ENCODE results near the gene CTTN.
A peak's percentile ranks its signal among the peaks of the same experiment; 100 is the strongest.

The CTTN gene

GRCh38 chr11:70397983-70398833 is at the start of gene CTTN:
TSS of gene CTTN (plus strand) at chr11:70398529. CDS start at chr11:70407298, 8,769 bp downstream.
- peak; percentile 76 for DNase-seq (ENCODE audit: low spot score)

- no peak for DNase-seq (ENCODE audit: low spot score)
Observed at GRCh38 chr11:70348608-70349007, 49.7 kb upstream of the CTTN start.

- DNase-seq (ENCODE audit: low spot score) = no peak
Observed at GRCh38 chr11:70351646-70352045, 46.7 kb upstream of the CTTN start.

- no peak for DNase-seq (ENCODE audit: low spot score)
Observed at GRCh38 chr11:70352100-70352499, 46.2 kb upstream of the CTTN start.

- no peak for DNase-seq (ENCODE audit: low spot score)
Observed at GRCh38 chr11:70352601-70353000, 45.7 kb upstream of the CTTN start.

- no peak for DNase-seq (ENCODE audit: low spot score)
Observed at GRCh38 chr11:70353329-70353728, 45.0 kb upstream of the CTTN start.

DNA sequence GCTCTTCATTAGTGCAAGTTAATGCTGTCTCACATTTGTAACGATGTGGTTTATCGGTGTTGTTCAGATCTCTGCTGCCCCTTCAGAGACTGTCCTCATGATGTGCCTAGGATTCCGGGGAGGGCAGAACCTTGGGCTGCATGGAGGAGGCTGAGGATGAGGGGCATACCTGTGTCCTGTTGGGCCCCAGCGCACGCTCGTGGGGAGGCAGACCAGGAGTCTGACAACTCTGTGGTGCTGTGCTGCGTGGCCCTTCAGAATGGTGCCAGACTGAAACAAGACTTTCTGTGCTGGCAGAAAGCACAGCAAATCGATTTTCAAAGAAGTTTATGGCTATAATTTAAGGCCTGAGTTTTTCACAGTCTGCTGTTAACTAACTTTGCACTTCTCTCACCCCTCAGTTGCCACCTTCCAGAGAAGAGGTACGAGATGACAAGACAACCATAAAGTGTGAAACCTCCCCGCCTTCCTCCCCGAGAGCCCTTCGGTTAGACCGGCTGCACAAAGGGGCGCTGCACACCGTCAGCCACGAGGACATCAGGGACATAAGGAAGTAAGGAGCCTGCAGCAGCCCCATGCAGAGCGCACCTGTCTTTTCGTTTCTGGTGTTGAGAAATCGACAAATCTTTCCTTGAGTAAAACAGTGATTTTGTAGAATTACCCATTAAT is 44.3 kb upstream of the CTTN start:
- no peak for DNase-seq (ENCODE audit: low spot score)

- no peak for DNase-seq (ENCODE audit: low spot score)
Observed at GRCh38 chr11:70354629-70355028, 43.7 kb upstream of the CTTN start.

- no peak for DNase-seq (ENCODE audit: low spot score)
Observed at GRCh38 chr11:70358753-70359152, 39.6 kb upstream of the CTTN start.

- no peak for DNase-seq (ENCODE audit: low spot score)
Observed at GRCh38 chr11:70359451-70360205, 38.7 kb upstream of the CTTN start.

DNA sequence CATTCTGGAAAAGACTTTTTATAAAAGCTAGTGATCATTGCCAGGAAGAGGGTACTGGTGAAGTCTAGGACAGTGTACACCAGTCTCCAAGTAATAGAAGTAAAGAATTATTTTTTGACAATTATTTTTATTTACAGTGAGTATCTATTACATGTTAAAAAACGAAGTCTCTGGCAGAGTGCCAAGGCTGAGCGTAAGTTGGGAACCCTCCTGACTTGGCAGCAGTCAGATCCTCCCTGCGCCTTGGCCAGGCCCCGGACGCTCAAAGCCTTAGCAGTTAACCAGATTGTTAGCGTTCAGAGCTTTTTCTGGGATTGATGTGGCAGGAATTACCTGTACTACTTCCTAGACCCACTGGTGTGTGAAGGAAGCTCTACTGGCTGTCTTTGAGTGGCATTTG is 38.1 kb upstream of the CTTN start:
- no peak for DNase-seq (ENCODE audit: low spot score)

DNA sequence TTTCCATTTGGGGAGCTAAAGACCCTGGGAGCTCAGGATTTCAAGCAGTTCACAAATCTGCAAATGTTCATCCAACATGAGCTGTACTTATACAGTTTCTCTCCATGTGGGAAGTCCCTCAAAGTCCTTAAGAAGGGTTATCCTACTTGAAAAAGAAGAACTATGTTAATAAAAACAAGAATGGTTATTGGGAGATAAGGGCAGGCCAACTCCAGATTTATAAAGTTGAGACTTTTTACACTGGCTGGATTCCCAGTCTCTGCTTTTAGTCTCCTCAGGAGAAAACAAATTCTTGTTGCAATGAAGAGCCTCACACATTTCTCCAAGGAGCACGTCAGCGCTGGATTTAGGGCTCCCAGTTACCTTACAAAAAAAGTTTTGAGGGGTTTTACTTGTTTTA is 34.2 kb upstream of the CTTN start:
- no peak for DNase-seq (ENCODE audit: low spot score)

- DNase-seq (ENCODE audit: low spot score) = no peak
Observed at GRCh38 chr11:70364745-70365543, 33.4 kb upstream of the CTTN start.

DNA sequence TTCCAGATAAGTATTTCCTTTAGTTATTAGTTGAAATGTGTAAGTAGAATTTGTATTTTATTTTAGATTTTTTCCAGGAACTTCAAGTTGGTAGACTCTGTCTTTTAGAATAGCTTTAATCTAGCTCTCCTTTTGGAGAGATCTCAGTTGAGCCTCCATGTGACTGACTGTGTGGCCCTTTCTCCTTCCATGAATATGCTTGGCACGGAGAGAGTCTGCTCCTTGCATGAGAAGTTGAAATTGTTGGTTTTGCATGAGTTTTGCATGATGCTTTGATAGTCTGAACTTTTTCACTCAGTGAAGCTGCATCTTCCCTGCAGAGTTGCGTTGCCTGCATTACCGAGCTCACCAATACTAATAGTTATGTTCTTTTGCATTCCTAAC is 32.8 kb upstream of the CTTN start:
- DNase-seq (ENCODE audit: low spot score) = no peak

DNA sequence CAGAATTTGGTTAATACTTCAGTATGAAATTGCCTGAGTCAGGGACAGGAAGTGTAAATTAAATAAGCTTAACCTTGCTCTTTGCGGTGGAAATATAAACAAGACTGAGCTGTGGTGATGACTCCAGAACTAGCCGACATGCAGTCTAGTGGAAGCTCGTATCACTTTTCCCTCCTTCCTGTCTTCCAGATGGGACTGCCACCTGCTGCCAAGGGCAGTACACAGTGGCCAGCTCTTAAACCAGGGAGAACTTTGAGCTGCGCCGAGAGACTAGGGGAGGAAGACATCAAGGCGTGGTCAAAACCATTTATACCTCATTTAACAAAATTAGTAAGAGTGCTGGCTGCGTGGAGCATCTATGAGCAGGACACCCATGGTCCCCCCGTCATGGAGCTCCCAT is 31.3 kb upstream of the CTTN start:
- DNase-seq (ENCODE audit: low spot score) = no peak

- DNase-seq (ENCODE audit: low spot score) = no peak
Observed at GRCh38 chr11:70368961-70369360, 29.4 kb upstream of the CTTN start.

GRCh38 chr11:70371241-70371640 is 27.1 kb upstream of the CTTN start:
- peak; percentile 11 for DNase-seq (ENCODE audit: low spot score)

DNA sequence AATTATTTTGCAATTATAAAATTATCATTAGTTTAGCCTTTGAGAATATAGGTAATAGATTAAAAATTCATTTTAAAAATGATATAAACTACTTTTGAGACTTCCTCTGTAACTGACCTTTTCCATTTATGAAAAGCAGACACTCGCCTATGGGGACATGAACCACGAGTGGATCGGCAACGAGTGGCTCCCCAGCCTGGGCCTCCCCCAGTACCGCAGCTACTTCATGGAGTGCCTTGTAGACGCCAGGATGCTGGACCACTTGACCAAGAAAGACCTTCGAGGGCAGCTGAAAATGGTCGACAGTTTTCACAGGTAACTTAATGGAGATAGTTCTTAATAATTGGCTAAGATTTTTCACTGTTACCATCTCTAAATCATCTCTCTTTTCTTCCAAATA is 26.3 kb upstream of the CTTN start:
- no peak for DNase-seq (ENCODE audit: low spot score)

- no peak for DNase-seq (ENCODE audit: low spot score)
Observed at GRCh38 chr11:70376621-70377020, 21.7 kb upstream of the CTTN start.

DNA sequence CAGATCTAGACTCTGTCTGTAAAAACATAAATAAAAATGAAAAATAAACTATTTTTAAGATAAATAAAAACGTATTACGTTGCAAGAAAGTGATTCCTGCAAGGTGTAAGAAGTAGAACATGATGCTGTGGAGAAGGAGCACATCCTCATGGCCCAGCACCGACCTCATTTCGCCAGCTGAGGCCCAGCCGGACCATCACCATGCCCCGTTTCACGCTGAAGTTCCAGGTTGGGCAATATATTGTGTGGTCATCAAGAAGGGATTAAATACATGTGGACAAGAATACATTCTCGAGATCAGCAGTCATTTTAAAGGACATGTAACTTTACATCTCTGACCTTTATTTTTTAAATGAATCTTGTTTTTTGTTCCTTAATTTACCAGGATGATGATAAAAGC is 20.7 kb upstream of the CTTN start:
- DNase-seq (ENCODE audit: low spot score) = no peak

DNA sequence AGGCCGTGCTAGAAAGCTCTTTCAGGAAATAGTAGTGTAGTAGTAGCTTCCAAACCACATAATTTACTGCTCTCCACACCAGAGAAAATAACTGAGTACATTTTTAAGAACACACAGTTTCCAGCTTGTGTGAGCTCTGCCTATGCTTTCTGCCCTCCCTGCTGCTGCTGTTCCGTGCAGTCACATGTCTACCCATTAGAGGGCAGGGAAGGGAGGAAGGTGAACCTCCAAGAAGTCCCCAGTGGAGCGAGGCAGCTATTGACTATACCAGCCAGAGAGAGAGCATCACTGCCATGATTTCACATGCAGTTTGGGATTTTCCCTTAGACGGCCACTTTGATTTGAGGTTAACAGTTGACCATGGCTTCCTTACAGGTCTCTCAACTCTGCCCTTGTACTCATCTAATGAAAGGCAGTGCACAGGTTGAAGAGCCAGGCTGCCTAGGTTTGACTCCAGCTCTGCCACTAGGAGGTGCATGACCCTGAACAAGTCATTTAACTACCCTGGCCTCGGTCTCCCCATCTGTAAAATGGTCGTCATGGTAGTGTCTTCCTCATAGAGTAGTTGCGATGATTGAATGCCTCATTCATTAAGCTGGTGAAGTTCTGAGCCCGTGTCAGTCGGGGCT is 19.7 kb upstream of the CTTN start:
- DNase-seq (ENCODE audit: low spot score) = no peak

DNA sequence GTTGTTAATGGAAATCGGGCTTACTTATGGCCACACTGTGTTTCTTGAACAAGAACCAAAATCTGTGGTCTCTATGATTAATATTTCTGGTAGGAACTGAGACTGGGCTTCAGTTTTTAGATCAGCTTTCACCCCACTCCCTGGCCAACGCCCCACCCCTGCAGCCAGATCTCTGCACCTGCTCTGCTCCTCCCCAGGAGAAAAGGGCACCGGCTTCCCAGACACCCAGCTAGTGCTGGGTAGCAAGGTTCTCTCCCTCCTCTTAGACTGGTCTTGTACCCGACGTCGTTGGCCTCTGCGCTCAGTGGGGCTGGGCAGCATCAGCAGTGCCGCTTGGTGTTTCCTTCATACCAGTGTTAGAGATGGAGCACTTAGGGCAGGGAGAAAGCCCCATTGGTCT is 17.0 kb upstream of the CTTN start:
- no peak for DNase-seq (ENCODE audit: low spot score)
